Cardiac fibroblast (primary cell): ENCODE results near the gene IRGC.
A peak's percentile ranks its signal among the peaks of the same experiment; 100 is the strongest.
"Not testable (repeated sequence)": the region's sequence is repeated elsewhere in the genome, so short reads cannot be mapped to it uniquely, and the experiment has no call there.

Experiments used
- DNase-seq, 2 donors: peaks; one replicate each; pipeline versions ENCODE4 v3.0.0 to v3.0.0-alpha.2; 2010; ENCODE audit warnings: low read depth in 2 of 2
- H3K4me3 ChIP-seq, 2 donors: replicated peaks in 1 of 2; 1 replicate in 1 of 2; 2 replicates in 1 of 2; pipeline ENCODE4 v1.5.1; 2011; ENCODE audit warnings: low read depth in 2 of 2, low read length in 2 of 2, mild to moderate bottlenecking in 2 of 2, moderate library complexity in 1 of 2
- TF ChIP-seq, protein P1 (sequence below): IDR thresholded peaks from one replicate; pipeline ENCODE4 v1.5.1; 2011; ENCODE audit warnings: low read depth, mild to moderate bottlenecking, low read length, inconsistent platforms

IRGC gene

GRCh38 chr19:43674183-43674582, 41.7 kb upstream of the IRGC start:
- no peak overlapping the region for H3K4me3 ChIP-seq

GRCh38 chr19:43674596-43674995, 41.3 kb upstream of the IRGC start:
- H3K4me3 ChIP-seq: no peak overlapping the region
- TF ChIP-seq, protein P1, sequence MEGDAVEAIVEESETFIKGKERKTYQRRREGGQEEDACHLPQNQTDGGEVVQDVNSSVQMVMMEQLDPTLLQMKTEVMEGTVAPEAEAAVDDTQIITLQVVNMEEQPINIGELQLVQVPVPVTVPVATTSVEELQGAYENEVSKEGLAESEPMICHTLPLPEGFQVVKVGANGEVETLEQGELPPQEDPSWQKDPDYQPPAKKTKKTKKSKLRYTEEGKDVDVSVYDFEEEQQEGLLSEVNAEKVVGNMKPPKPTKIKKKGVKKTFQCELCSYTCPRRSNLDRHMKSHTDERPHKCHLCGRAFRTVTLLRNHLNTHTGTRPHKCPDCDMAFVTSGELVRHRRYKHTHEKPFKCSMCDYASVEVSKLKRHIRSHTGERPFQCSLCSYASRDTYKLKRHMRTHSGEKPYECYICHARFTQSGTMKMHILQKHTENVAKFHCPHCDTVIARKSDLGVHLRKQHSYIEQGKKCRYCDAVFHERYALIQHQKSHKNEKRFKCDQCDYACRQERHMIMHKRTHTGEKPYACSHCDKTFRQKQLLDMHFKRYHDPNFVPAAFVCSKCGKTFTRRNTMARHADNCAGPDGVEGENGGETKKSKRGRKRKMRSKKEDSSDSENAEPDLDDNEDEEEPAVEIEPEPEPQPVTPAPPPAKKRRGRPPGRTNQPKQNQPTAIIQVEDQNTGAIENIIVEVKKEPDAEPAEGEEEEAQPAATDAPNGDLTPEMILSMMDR: no peak
- DNase-seq: peak; percentile 57 to 72

More at GRCh38 chr19:43674183-43674582, 41.7 kb upstream of the IRGC start:
- DNase-seq: no peak
- TF ChIP-seq, protein P1: no peak

- TF ChIP-seq, protein P1: no peak
- peak in 1 of 2 donors; percentile 65 for DNase-seq
- no peak overlapping the region for H3K4me3 ChIP-seq
These were observed 40.5 kb upstream of the IRGC start for GRCh38 chr19:43675269-43675879.

DNA sequence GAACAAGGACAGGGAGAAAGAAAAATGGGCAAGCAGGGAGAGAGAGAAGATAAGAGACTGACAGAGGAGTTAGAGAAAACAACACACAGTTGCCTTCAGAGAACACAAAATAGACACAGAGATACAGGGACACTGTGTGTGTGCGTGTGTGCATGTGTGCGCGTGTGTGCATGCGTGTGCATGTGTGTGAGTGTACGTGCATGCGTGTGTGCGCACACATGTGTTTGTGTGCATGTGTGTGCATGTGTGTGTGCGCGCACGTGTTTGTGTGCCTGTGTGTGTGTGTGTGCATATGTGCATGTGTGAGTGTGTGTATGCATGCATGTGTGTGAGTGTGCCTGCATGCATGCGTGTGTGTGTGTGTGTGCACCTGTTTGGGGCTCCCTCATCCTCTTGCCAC, 40.0 kb upstream of the IRGC start:
- no peak overlapping the region for H3K4me3 ChIP-seq
- DNase-seq: no peak
- TF ChIP-seq, protein P1: no peak

DNA sequence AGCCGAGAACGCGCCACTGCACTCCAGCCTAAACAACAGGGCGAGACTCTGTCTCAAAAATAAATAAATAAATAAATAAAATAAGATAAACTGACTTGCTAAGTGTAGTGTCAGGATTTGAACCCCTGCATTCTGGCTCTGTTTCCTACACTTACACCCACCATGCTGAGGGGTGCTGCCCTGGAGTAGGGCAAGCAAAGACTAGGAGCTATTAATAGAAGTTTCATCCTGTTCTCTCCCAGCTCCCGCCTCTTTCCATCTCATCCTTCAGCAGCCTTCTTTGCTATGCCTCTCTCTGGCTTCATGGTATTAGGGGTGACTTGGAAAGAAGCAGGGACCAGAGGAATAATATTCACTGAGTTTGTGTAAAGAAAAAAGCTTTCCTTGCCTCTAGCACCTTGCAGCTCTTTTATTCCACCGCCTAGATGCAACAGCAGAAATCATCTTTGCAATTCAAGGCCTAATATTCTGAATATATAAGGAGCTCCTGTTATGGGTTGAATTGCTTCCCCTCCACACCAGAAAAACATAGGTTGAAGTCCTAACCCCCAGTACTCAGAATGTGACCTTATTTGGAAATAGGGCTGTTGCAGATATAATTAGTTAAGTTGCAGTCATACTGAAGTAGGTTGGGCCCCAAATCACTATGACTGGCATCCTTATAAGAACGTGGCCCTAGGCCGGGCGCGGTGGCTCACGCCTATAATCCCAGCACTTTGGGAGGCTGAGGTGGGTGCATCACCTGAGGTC, 37.2 kb upstream of the IRGC start:
- no peak for DNase-seq
- TF ChIP-seq, protein P1: no peak
- no peak overlapping the region for H3K4me3 ChIP-seq

DNA sequence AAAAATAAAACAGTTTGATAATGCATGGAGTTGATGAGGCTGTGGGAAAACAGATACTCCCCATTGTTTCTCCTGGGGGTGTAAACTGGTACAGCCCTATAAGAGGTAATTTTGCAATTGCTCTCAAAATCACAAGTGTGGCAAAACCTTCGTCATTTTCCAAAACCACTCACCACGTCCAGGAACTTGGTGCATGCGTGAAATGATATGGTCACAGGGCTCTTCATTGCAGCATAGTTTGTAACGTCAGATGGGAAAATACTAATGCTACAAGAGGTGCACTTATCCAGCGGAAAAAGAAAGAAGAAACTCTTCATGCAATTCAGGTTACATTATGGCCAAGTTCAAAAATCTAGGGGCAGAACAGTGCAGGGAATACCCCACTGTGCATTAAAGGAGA, 34.1 kb upstream of the IRGC start:
- TF ChIP-seq, protein P1: no peak
- no peak overlapping the region for H3K4me3 ChIP-seq
- DNase-seq: no peak

DNA sequence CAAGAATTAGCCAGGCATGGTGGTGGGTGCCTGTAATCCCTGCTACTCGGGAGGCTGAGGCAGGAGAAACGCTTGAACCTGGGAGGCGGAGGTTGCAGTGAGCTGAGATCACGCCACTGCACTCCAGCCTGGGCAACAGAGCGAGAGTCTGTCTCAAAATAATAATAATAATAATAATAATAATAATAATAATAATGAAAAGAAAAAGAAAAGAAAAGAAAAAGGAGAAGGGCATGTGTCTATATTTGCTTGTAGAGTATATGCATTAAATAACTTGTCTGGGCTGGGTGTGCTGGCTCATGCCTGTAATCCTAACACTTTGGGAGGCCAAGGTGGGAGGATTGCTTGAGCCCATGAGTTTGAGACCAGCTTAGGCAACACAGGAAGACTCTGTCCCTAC, 33.6 kb upstream of the IRGC start:
- not testable (repeated sequence) for DNase-seq, H3K4me3 ChIP-seq
